HG03521 (cell line): ENCODE measurements around the gene SMYD5.
A peak's percentile ranks its signal among the peaks of the same experiment; 100 is the strongest.
"Not testable (repeated sequence)": the region's sequence is repeated elsewhere in the genome, so short reads cannot be mapped to it uniquely, and the experiment has no call there.

Experiments
- ATAC-seq: cut with Tn5 transposase; IDR thresholded peaks from one replicate; pipeline ENCODE4 v1.9.1; 2021; ENCODE audit warnings: mild to moderate bottlenecking, moderate library complexity; ENCODE audit not compliant: unreplicated experiment

SMYD5 gene

DNA sequence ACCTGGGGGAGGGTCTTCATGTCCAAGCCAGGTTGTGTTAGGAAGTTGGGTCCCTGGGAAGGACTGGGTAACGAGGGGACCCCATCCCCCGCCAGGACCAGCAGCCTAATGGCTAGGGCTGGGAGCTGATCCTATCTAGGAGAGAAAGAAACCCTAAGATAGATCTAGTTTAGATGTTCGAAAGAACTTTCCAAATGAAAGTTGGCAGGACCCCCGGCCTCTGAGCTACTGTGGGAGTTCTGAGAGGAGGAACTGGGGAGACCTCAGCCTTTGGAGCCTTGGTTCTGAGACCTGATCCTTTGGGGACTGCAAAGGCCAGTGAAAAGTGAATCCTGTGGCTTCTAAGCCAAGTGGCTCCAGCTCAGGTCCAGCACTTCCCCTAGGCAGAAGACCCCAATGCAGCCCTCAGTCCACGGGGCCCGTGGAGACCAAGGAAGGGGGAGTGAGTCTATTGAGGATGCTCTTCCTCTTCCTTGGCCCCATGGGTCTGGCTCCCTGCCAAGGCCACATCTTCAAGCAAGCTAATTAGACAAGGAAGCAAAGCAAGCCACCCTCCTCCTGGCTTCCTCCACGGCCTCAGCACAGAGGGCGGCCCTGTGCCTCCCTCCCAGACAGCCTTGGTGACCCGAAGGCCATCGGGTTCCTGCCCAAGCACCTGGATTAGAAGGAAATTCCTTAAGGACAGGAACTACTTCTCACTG is 43.5 kb downstream of the SMYD5 start:
- ATAC-seq, result no peak

DNA sequence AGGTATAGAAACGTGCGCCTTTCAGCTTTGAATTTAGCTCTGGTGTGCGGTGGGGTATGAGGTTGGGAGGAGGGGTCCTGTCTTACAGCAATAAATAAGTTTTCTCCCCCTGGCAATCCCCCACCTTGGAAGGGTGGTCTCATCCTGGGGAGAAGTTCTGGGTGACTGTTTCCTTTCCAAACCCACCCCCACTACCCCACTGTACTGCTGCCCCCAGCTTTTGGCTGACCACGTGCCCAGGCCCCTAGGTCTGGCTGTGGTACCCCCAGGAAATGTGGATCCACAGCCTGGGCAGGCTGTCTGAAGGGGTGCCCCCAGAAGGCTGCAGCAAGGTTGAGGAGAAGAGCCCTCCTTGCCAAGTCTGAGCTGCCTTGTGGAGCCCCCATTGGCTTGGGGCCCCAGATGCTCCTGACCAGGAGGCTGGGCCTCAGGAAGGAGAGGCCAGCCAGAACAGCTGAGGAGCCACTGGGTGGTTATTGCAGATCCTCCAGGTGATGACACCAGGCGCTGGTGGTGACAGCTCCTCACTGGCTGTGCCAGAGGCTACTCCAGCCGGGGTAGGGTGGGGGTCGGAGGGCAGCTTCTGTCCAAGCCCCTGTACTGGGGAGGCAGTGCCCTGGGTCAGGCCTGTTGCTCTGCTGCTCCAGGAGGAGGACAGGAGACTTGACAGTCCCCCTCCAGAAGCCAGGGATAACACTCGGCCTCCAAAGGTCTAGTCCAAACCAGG is 44.3 kb downstream of the SMYD5 start:
- ATAC-seq, result no peak

DNA sequence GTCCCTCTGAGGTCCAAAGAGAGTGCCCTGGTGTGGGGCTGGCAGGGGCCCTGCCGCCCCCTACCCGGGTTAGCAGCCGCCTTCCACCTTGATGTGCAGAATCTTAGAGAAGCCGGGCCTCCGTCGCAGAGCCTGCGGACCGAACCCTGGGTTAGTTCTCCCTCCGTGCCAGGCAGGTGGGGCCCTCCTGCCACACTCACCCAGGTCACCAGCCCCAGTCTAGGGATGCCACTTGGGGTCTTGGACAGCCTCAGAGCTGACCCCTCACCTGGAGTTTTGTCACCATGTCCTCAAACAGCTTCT is 44.8 kb downstream of the SMYD5 start:
- ATAC-seq, result no peak

DNA sequence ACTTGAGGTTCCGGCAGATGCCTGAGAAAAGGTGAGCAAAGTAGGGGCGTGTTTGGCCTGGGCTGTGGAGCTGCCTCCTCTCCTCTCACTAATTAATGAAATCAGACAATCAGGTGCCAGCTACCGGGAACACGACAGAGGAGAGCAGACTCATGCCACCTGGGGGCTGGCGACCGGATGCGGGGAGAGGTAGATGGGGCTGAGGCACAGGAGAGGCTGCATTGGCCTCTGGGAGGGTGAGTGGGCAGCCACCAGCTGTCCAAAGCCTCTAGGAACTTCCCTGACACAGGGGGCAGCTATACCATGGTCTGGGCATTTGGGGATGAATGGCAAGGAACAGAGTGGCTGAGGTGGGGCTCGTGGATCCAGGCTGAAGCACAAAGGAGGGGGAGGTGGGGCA is 45.2 kb downstream of the SMYD5 start:
- no peak for ATAC-seq

DNA sequence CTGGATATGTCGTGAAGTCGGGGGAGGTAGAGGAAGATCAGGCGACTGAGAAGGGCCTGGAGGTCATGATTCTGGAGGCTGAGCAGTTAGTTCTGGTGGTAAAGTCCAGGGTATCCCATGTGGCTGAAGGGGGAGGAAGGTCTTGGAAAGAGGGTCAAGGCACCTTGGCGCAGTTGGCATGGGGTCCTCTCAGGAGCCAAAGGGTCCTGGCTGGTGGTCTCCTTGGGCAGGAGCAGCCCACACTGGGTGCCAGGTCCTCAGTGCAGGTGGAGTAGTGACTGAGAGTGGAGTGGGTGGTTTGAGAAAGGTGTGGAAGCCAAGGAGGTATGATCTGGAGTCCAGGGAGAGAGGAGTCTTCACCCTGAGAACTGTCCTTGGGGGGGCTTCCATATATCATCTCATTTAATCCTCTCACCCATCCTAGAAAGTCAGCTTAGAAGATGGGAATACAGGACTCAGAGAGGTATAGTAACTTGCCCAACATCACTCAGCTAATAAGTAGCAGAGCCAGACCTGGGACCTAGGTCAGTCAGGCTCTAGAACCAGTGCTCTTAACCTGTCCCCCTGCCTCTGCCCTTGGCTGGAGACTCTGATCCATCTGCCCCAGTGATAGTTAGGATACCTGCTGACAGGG is 45.8 kb downstream of the SMYD5 start:
- ATAC-seq, result no peak

DNA sequence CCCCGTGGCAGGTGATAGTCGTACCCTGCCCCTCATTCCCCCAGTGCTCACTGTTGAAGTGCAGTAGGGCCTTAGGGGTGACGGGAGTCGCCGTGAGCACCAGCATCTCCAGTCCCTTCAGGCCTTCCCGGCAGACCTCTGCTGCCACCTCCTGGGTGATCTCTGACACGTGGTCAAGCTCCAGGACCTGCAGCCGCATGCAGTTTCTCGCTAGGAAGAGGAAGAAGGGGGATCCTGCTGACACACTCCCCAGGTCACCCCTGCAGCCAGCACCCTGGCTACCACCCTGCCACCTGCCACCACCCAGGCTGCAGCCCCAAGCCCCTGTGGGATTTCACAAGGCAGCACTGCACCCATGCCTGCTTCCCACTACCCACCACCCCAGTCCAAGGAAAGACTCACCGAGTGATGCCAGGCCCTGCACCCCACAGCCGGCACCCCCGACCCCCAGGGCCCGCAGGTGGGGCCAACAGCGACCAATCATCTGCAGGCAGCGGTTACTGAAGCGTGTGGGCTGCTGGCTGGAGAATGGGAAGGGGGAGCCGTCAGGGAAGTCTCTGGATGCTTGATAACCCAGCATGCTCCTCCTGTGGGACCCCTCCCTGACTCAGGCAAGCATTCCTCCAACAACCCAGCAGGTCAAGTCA is 46.4 kb downstream of the SMYD5 start:
- no peak for ATAC-seq

DNA sequence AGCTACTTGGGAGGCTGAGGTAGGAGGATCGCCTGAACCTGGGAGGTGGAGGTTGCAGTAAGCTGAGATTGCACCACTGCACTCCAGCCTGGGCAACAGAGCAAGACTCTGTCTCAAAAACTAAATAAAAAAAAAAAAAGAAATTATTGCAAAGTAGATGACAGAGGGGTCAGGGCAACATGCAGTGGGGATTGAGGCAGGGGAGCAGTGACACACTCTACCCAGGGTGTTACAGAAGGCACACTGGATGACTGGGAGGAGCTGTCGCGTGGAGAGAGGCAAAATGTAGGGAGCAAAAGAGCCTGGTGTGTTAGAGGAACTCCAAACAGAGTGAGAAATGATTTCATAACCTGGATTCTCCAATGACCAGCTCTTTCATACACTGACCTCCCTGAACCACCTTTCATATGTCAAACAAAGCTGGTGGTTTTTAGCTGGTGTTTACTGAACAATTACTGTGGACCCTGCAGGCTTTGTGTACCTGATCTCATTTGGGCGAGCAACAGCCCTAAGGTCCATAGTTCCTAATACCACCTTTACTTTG is 48.1 kb downstream of the SMYD5 start:
- no peak for ATAC-seq

DNA sequence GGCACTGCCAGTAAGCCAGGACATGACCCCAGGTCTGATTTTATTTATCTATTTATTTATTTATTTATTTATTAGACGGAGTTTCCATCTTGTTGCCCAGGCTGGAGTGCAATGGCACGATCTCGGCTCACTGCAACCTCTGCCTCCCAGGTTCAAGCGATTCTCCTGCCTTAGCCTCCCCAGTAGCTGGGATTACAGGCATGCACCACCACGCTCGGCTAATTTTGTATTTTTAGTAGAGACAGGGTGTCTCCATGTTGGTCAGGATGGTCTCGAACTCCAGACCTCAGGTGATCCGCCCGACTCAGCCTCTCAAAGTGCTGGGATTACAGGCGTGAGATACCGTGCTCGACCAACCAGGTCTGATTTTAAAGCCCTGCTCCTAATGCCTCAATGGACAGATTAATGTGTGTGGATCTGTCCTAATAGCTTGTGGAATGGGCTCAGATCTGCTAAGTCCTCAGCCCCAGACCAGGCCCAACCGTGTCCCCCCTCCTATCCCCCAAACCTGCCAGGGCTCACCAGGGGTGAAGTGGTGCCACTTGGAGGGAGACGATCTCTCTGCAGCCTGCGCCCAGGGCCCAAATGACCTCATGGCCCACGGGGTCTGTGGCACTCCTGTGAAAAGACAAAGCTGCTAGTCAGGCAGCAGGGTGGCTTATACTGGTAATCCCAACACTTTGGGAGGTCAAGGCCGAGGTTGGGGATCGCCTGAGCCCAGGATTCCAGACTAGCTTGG is 48.8 kb downstream of the SMYD5 start:
- ATAC-seq, result not testable (repeated sequence)

DNA sequence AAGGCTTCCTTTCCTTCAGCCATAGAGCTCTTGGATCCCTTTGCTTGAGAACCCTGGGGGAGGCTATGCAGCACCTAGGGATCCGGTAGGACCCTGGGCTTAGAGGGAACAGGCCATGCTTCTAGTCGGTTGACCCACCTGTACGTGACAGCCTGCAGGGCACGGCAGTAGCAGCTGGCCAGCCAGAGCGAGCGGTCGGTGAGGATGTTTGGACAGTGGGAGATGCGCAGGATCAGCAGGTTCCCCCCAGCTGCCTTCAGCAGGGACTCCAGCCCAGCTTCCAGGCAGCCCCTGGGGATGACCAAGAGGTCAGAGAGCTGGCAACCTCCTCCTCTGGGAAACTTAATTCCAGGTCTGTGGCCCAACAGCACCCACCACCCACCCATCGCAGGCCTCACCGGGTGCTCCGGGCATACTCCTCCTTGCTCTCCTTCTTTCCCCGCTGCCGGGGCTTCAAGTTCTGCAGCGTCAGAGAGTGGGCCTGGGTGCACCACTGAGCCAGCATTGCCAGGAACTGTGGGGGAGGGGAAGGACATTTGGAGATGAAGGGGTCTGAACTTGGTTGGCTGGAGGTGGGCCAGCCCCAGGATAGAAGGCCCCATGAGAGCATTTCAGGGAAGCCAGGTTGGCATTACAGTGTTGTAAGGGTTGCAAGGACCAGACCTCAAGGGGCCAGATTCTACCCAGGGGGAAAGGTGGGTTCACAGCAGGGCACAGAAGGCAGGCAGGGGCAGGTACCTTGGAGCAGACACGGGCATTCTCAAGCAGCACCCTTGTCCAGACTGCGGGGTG is 49.7 kb downstream of the SMYD5 start:
- ATAC-seq, result no peak

DNA sequence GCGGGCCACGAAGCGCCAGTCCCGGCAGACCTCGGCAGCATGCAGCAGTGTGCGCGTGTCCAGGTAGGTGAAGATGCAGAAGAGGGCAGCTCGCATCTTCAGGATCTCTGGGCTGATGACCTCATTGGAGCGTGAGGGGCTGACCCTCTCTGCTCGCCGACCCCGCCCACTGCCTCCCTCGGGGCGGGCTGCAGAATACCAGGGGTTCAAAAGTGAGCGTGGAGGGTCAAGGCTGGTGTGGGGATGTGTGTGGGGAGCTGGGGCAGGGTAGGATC is 50.2 kb downstream of the SMYD5 start:
- no peak for ATAC-seq

DNA sequence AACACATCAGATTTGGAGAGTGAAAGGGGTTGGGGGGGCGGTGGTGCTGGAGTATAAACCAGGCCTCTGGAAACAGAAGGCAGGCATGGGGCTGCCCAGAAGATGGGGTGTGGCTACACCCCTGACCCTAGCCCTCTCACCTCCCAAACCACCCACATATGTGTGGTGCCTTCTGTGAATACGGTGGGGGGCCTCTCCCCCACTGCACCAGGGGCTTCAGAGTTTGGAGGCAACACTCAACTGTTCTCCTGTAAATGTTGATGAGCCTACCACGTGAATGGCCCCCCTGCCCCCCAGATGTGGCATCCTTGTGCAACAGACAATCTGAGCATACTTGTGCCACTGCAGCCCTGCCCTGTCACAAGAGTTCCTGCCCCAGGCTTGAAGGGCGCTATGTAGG is 50.7 kb downstream of the SMYD5 start:
- ATAC-seq, result no peak

DNA sequence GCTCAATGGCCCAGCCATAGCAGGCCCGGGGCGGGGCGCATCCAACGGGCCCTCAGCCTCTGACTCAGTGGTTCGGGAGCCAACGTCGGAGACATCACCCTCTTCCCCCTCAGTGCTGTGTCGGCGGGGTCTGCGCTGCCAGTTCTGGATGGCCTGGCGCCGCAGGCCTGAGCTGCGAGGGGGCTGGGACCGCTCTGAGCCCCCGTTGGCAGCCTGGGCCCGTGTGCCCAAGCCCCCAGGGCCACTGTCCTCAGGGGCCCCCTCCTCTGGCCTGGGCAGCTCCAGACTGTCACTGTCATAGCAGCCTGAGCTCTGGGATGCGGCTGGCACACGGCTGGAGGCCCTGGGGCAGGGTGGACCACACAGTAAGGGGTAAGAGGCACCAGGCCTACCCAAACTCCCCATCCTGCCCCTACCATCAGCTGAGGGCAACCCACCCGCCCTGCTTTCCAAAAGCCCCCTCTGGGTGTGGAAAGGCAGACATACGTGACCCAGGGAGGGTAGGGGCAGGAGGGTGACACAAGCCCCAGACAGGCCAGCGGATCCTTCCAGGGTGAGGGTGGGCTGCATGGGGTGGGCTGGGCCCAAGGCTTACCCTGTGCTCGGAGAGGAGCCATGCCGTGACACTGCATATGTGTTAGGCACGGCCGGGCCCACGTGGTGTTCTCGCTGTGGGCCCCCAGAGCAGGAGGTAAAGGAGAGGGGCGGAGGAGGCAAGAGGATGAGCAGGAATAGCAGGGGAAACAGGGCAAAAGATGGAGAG is 51.4 kb downstream of the SMYD5 start:
- ATAC-seq, result no peak

DNA sequence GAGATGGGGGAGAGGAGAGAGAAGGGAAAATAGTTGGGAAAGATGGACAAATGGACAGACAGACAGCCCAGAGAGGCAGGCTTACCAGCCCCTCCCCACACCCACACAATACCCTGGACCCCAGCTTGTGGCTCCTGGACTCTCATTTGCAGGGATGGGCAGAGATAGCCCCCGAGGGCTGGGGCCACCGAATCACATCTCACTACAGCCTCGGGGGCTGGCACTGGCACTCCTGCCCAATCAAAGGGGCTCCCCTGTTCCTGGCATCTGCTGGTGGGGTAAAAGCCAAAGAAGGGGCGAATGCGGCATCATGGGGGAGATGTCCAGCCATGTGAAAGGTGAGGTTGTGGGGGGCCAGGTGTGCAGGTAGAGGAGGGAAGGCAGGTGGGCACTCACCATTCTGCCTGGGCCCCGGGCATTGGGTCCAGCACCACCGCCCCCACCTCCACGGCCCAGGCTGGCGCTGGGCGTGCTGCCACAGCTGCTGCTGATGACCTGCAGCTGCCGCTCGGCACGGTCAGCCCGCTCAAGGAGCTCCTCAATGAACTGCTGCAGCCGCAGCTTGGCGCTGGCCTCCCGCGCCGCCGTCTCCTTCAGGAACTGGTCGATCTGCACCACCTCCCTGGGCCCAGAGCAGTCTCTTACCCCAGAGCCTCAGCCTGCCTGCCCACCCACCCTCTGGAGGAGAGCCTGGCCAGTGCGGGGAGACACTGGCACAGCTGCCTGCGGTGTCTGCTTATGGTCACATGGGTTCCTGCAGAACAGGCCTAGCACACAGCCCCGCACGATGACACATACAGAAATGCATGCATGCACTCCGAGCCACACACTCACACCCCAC is 52.2 kb downstream of the SMYD5 start:
- no peak for ATAC-seq

DNA sequence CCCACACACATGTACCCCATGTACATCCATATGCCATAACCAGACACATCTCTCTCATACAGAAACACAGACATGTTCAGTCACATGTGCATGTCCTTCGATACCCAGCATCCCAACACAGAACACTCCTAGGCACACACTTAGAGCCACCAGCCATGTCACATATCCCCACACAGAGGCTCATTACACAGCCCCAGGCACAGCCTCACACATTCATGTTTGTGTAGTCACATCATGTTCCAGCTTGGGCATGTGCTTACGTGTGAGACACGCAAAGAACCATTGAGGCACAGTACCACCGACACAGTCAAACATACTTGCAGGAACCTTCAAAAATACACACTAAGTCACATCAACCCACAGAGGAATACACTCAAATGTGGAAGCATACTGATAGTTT is 53.0 kb downstream of the SMYD5 start:
- ATAC-seq, result no peak

DNA sequence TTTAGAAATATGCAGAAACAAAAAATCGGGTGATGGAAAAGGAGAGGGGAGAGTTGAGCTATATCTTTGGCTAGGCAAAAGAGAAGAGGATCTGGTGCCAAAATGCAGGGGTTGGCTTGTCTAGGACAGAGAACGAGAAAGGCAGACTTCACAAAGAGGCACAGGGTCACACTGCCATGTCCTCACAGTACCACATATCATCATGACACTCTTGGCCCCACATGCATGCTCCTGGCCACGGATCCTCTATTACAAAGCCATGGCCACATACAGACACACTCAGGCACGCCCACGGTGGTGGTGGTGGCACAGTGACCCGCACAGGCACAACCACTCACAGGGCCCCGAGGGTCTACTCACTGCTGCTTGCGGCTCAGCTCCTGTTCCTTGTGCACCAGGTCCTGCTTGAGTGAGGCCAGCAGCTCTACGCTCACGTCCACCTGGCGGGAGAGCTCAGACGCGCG is 54.4 kb downstream of the SMYD5 start:
- ATAC-seq, result no peak

DNA sequence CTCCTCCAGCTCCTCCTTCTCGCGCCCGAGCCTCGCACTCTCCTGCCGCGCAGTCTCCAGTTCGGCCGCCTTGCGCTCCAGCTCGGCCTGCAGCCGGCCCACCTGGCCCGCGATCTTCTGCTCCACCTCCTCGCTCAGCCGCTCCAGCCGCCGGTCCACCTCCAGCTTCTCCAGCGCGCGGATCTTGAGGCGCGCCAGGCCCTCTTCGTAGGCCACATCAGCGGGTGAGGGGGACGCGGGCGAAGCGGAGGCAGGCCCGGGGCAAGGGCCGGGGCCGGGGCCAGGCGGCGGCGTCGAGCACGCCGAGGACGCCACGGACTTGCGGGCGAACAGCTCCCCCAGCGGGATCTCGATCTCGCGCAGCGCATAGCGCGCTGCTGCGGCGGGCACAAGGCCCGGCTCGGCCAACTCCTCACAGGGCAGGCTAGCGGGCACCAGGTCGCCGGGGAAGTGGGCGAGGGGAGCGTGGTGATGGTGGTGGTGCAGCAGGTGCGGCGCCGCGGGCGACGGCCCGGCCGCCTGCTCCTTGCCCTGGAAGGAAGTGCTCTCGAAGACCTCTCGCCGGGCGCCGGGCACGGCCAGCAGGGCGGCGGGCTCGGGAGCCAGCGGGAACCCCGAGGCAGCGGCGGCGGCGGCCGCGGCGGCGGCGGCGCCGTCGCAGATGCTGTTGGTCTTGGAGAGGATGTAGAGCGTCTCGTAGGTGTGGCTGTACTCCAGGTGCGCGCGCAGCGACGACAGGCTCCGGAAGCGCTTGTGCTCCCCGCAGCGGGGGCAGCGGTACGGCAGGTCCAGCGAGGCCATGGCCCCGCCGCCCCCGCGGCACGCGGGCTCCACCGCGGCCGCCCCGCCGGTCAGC is 55.0 kb downstream of the SMYD5 start:
- peak; percentile 79 for ATAC-seq

DNA sequence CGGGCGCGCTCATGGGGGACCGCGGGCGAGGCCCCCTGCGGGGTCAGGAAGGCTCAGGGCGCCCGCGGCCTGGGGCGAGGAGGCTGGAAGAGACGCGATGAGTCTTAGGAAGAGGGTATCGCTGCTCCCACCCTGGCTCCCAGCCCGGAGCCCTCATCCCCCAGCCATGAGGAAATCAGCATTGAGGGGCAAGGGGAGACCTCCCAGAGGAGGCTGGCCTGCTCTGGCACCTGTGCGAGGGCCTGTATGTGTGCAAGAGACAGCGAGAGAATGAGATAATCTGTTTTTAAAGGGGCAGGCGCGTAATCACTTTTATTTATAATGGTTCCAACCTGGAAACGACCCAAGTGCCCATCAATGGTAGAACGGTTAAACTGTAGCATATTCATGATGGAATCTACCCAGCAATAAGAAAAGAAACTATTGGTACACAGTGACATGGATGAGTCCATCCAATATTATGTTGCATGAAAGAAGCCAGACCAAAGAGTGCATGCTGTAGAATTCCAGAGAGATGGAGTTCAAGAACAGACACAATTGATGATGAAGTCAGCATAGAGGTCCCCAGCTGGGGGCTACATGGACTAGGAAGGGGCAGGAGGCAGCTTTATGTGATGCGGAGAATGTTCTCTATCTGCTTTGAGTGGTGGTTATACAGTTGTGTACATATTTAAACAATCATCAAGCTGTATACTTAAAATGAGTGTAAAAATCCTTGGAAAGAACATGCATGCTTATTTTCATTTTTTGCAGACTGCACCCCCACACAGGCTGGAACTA is 55.8 kb downstream of the SMYD5 start:
- ATAC-seq, result no peak
